HG03025 (cell line): ENCODE data around the gene APC2.

Experiments
- ATAC-seq: cut with Tn5 transposase; IDR thresholded peaks from one replicate; pipeline ENCODE4 v1.9.1; 2021; ENCODE audit warnings: mild to moderate bottlenecking, moderate library complexity; ENCODE audit not compliant: unreplicated experiment, low FRiP score

APC2 gene, protein sequence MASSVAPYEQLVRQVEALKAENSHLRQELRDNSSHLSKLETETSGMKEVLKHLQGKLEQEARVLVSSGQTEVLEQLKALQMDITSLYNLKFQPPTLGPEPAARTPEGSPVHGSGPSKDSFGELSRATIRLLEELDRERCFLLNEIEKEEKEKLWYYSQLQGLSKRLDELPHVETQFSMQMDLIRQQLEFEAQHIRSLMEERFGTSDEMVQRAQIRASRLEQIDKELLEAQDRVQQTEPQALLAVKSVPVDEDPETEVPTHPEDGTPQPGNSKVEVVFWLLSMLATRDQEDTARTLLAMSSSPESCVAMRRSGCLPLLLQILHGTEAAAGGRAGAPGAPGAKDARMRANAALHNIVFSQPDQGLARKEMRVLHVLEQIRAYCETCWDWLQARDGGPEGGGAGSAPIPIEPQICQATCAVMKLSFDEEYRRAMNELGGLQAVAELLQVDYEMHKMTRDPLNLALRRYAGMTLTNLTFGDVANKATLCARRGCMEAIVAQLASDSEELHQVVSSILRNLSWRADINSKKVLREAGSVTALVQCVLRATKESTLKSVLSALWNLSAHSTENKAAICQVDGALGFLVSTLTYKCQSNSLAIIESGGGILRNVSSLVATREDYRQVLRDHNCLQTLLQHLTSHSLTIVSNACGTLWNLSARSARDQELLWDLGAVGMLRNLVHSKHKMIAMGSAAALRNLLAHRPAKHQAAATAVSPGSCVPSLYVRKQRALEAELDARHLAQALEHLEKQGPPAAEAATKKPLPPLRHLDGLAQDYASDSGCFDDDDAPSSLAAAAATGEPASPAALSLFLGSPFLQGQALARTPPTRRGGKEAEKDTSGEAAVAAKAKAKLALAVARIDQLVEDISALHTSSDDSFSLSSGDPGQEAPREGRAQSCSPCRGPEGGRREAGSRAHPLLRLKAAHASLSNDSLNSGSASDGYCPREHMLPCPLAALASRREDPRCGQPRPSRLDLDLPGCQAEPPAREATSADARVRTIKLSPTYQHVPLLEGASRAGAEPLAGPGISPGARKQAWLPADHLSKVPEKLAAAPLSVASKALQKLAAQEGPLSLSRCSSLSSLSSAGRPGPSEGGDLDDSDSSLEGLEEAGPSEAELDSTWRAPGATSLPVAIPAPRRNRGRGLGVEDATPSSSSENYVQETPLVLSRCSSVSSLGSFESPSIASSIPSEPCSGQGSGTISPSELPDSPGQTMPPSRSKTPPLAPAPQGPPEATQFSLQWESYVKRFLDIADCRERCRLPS (N-terminal part only)

DNA sequence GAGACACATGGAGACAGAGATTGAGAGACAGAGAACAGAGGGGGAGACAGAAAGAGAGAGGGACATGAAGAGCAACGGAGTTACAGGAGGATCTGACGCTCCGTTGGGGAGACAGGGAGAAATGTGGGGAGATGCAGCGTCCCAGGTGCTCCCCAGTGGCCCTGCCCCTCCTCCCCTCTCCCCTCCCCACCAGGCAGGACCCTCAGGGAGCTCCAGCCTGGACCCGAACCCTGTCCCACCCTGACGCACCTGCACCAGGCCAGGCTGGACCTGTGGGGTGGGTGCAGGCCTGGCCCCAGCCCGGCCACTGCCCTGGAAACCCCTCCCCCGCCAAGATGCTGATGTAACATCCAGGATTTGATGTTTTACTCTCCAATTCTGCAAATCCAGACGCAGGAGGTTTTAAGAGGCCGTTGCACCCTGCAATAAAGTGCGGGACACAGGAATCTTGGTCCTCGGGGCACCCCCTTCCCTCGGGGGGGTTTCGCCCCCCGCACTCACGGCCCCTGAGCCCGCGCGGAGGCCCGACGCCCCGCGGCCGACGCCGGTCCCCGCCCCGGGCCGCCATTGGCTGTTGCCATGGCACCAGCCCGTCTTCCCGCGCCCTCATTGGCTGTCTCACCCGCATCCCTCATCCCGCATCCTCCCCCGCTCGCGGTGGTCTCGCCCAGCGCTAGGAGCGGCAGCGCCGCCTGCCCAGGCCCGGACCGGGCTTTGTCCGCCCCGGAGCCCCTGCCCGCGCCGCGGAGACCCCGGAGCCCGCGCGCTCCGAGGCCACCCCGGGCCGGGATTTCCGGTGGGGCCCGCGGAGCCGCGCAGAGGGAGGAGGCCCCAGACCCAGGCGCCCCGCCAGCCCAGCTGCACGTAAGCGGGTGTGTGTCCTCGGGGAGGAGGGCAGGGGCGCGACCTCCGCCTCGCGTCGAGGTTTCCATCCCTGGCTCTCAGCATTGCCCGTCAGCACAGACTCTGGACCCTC, at the start of gene APC2:
Gene APC2, plus strand, starts transcription at position 655 of the 976 bp plus-strand sequence. CDS start 2,881 bp downstream, outside the sequence.
- no peak for ATAC-seq

- ATAC-seq, result no peak
Observed at GRCh38 chr19:1400281-1401137, 49.4 kb upstream of the APC2 start.

- no peak for ATAC-seq
Observed at GRCh38 chr19:1401138-1401888, 48.6 kb upstream of the APC2 start, which contains the start of gene GAMT. Gene GAMT (minus strand): TSS chr19:1401542. CDS start chr19:1401476, 66 bp downstream.

- ATAC-seq, result no peak
Observed at GRCh38 chr19:1401889-1402217, 48.1 kb upstream of the APC2 start.

- no peak for ATAC-seq
Observed at GRCh38 chr19:1402411-1403070, 47.4 kb upstream of the APC2 start.

GRCh38 chr19:1406774-1407527, 43.0 kb upstream of the APC2 start:
- ATAC-seq, result peak; percentile 66

- peak; percentile 16 for ATAC-seq
Observed at GRCh38 chr19:1407528-1408299, 42.2 kb upstream of the APC2 start, which contains the start of gene DAZAP1. Gene DAZAP1 (plus strand): TSS chr19:1407586. CDS start chr19:1407774, 188 bp downstream.

- no peak for ATAC-seq
Observed at GRCh38 chr19:1408300-1409203, 41.4 kb upstream of the APC2 start.

DNA sequence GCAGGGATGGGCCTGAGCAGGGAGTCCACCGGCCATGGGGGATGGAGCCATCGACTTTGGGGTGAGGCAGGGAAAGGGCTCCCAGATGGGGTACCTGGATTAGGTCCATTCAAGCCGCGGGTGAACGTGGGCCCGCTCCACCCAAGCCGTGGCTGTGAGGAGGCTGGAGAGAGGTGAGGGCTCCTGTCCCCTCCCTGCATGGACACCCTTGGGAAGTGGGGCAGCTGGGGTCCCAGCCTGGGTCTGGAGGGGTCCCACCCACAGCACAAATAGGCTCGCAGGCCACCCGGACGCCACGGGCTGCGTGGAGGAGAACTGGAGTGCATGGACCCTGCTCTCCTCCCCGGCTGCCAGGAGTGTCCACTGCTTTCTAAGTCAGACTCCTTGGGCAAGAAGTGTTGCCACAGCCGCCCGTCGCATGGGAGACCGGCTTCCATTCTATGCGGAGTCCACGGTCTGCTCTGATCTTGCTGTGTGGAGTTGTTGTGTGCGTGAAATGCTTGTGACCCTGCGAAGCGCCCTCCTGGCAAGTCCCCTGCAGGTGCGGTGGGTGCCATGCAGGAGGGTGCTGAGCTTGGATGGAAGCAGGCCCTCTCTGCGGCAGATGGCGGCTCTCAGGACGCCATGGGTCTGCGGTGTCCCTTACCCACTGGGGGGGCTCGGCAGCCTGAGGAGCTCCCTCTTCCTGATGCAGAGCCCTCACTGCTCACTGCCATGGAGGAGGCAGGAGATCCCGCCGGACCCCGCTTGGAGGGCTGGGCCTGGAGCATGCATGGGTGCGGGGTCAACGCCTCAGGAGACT, 40.5 kb upstream of the APC2 start:
- no peak for ATAC-seq

GRCh38 chr19:1410136-1410786, 39.7 kb upstream of the APC2 start:
- ATAC-seq, result no peak

DNA sequence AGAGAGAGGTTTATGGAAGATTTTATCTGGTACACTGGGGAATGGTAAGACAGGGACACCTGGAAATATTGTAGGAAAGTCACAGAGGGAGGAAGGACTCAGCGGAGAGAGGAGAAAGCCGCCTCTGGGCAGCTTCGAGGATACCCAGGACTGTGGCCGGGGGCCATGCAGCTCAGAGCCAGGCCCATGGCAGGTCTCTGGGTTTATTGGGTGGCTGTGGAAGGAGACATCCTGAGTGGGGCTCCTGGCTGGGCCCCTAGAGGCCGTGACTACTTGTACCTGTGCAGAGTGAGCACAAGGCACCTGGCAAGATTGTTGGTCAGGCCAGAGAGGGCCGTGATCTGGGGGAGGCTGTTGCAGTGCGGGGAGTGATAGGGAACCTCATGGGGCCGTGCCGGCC, 39.1 kb upstream of the APC2 start:
- no peak for ATAC-seq

DNA sequence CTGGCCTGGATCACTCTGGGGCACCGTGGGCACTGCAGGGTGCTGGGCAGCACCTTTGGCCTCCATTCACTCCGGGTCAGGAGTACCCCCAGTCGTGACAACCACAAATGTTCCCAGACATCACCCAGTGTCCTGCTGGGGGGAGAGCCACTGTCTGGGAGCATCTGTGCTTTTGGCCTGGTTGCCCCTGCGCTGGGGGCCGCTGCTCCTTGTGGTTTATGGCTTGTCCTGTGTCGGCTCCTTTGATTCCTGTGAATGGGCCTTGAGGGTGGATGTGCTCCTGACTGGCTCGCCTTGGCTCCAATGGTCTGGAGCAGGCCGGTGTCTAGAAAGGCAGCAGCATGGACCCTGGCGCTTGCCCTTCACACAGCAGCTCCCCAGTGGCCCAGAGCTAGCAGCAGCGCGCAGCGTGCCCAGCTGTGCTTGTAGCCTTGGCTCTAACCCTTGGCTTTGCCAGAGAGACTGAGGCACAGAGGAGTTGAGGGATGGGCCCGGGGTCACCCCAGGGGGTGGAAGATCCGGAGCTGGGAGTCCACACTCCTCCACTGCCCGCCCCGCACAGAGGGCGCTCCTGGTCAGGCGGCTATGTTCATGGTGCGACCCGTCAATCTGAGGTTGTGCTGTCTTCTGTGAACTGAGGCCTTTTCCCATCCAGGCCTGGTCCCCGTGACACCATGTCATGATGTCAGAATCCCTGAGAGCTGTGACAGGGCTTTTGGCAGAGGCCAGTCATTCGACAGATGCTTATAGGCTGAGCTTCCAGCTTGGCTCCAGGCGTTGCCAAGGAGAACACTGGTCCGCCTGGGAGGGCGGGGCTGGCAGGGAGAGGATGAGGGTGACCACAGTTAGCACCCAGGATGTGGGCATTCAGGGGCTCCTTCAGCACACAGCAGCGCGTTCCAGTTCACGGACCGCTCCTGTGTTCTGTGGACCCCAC, 38.4 kb upstream of the APC2 start:
- ATAC-seq, result no peak
